GM23248 (cell line): ENCODE measurements around the gene GSTM1. TPM values are rescaled to one million over a fixed set of nuclear protein-coding genes. Genes with fewer than 3 reads are reported as not detected.
"Not testable (repeated sequence)": the region's sequence is repeated elsewhere in the genome, so short reads cannot be mapped to it uniquely, and the experiment has no call there.

Source experiments
- DNase-seq: peaks from one replicate; pipeline ENCODE4 v3.0.0-alpha.2; 2015
- H2AFZ ChIP-seq: fragments of 200-600 bp; sonication (generic); 2 replicates; pipeline ENCODE4 v1.6.1; 2016; ENCODE audit warnings: antibody characterized with exemption
- H3F3A ChIP-seq: fragments of 200-600 bp; sonication (generic); 2 replicates; pipeline ENCODE4 v1.6.1; 2016; ENCODE audit warnings: mild to moderate bottlenecking, antibody characterized with exemption, mixed run types; ENCODE audit not compliant: insufficient read depth
- H3K27ac ChIP-seq: fragments of 200-600 bp; sonication (generic); 2 replicates; pipeline ENCODE4 v1.5.1; 2016; ENCODE audit warnings: mild to moderate bottlenecking
- H3K27me3 ChIP-seq: fragments of 200-600 bp; sonication (generic); replicated peaks from 2 replicates; pipeline ENCODE4 v1.6.1; 2016; ENCODE audit warnings: mild to moderate bottlenecking; ENCODE audit not compliant: insufficient read depth
- H3K36me3 ChIP-seq: fragments of 200-600 bp; sonication (generic); 2 replicates; pipeline ENCODE4 v1.6.1; 2016; ENCODE audit warnings: low read depth, mild to moderate bottlenecking
- H3K4me1 ChIP-seq: fragments of 200-600 bp; sonication (generic); 2 replicates; pipeline ENCODE4 v1.6.1; 2016; ENCODE audit warnings: mild to moderate bottlenecking; ENCODE audit not compliant: insufficient read depth
- H3K4me2 ChIP-seq: fragments of 200-600 bp; sonication (generic); one replicate; pipeline ENCODE4 v1.6.1; 2016; ENCODE audit warnings: mild to moderate bottlenecking; ENCODE audit not compliant: unreplicated experiment
- H3K4me3 ChIP-seq: fragments of 200-600 bp; sonication (generic); 2 replicates; pipeline ENCODE4 v1.5.1; 2016; ENCODE audit warnings: mild to moderate bottlenecking
- H3K79me2 ChIP-seq: fragments of 200-600 bp; sonication (generic); 2 replicates; pipeline ENCODE4 v1.6.1; 2016; ENCODE audit warnings: mild to moderate bottlenecking; ENCODE audit not compliant: insufficient read depth
- H3K9ac ChIP-seq: fragments of 200-600 bp; sonication (generic); 2 replicates; pipeline ENCODE4 v1.6.1; 2016; ENCODE audit warnings: mild to moderate bottlenecking
- H3K9me2 ChIP-seq: fragments of 200-600 bp; sonication (generic); 2 replicates; pipeline ENCODE4 v1.6.1; 2016; ENCODE audit warnings: mixed run types, mild to moderate bottlenecking, moderate library complexity; ENCODE audit not compliant: insufficient read depth
- H3K9me3 ChIP-seq: fragments of 200-600 bp; sonication (generic); one replicate; pipeline ENCODE4 v1.6.1; 2017; ENCODE audit warnings: low read depth
- H4K20me1 ChIP-seq: fragments of 200-600 bp; sonication (generic); 2 replicates; pipeline ENCODE4 v1.6.0; 2016; ENCODE audit not compliant: insufficient read depth
- EZH2 ChIP-seq: fragments of 200-600 bp; sonication (generic); IDR thresholded peaks from 2 replicates; pipeline ENCODE4 v1.6.1; 2018; ENCODE audit warnings: antibody characterized with exemption, mild to moderate bottlenecking; ENCODE audit not compliant: insufficient read depth, poor library complexity, severe bottlenecking
- EZH2phosphoT487 ChIP-seq: fragments of 200-600 bp; sonication (generic); IDR thresholded peaks from 2 replicates; pipeline ENCODE4 v1.6.1; 2018; ENCODE audit warnings: antibody characterized with exemption, moderate library complexity, mild to moderate bottlenecking, low read depth; ENCODE audit not compliant: insufficient read depth
- WGBS, 2 experiments: methylation state at CpG; one replicate each; pipeline ENCODE4 v1.1.6; 2015 to 2017; ENCODE audit warnings: low lambda C conversion rate in 2 of 2, low coverage in 1 of 2; ENCODE audit errors: missing lambda C conversion rate in 2 of 2; 5-methylcytosine and 5-hydroxymethylcytosine counted together
- in situ Hi-C: fragments of 300-500 bp; cut with MboI; formaldehyde crosslinking; loops from 2 replicates; pipeline ENCODE4 v1.15.0; 2020
- polyA plus RNA-seq: library from polyadenylated mRNA; unstranded; fragments of >200 nt; fragmentation: Nextera tagmentation; extraction: Ambion mirVana; gene quantifications from 2 replicates; pipeline ENCODE4 v1.2.1, GENCODE V29; 2016
- total RNA-seq: library from RNA; depleted of rRNA; stranded (reverse); fragments of >200 nt; shearing (Covaris generic); gene quantifications from 2 replicates; pipeline ENCODE4 v1.2.3, GENCODE V29; 2014

GSTM1 gene
- total and polyA plus RNA-seq, 2 experiments from 2014 or later: not detected

DNA sequence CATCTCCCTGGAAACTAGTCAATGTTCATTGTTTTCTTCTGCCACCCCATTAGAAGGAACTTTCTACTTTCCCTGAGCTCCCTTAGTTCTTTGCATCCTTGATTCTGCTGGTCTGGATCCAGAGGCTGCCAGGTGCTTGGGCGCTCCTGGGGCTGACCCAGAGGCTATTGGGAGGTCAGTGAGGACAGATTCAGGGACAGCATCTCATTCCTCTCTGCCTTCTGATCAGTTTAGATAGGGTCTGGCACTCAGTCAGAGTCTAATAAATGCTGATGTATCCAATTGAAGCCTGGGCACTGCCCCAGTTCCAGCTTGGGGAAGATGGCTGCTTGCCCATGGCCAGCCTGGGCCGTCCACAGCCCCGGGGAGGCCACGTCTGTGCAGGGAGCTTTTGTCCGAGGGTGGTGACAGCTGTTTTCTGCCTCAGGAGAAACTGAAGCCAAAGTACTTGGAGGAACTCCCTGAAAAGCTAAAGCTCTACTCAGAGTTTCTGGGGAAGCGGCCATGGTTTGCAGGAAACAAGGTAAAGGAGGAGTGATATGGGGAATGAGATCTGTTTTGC, 2.3 kb downstream of the GSTM1 start:
- Histone ChIP-seq H3F3A (no peaks in the 10 kb centered on the region), H3K9me3 (no peaks in the 10 kb centered on the region), H2AFZ (no peak overlapping the region), H3K79me2 (no peaks in the 10 kb centered on the region), H3K9me2 (no peaks in the 10 kb centered on the region), H3K4me3 (no peak overlapping the region), H3K36me3 (no peaks in the 10 kb centered on the region), H4K20me1 (no peaks in the 10 kb centered on the region), H3K4me1 (no peaks in the 10 kb centered on the region), H3K9ac (no peak overlapping the region), H3K27ac (no peak overlapping the region), H3K4me2 (no peak overlapping the region), H3K27me3 (no peaks in the 10 kb centered on the region)
- WGBS, 2 experiments: no CpG with 5 or more reads among the region's 6 CpGs
- DNase-seq: no peak
- TF ChIP-seq EZH2 (no peak), EZH2phosphoT487 (no peak)
- in situ Hi-C loops: no loop called here

DNA sequence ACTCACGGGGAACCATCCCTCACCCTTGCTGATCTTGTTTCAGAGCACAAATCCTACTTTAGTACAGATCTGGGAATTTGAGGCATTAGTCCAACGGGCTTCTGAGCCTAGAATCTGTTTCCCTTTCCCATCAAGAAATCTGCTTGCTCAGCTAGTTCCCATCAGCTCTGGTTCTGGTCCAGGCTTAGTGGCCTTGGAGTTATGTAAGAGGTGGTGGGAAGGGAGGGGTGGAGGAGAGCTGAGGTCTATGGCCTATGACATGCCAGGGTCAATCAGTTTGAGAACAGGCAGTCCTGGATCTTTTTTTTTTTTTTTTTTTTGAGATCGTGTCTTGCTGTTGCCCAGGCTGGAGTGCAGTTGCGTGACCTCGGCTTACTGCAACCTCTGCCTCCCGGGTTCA, 4.1 kb downstream of the GSTM1 start:
- Histone ChIP-seq H3K9ac (no peak overlapping the region), H3K4me2 (no peak overlapping the region), H3K27me3 (no peaks in the 10 kb centered on the region), H3K27ac (no peak overlapping the region), H3K4me3 (no peak overlapping the region), H4K20me1 (no peaks in the 10 kb centered on the region), H2AFZ (no peak overlapping the region), H3K4me1 (no peaks in the 10 kb centered on the region), H3K9me2 (no peaks in the 10 kb centered on the region), H3K36me3 (no peaks in the 10 kb centered on the region), H3K9me3 (no peaks in the 10 kb centered on the region), H3F3A (no peaks in the 10 kb centered on the region), H3K79me2 (no peaks in the 10 kb centered on the region)
- in situ Hi-C loops: no loop called here
- WGBS, 2 experiments: no CpG with 5 or more reads among the region's 6 CpGs
- DNase-seq: no peak
- TF ChIP-seq EZH2phosphoT487 (no peak), EZH2 (no peak)

DNA sequence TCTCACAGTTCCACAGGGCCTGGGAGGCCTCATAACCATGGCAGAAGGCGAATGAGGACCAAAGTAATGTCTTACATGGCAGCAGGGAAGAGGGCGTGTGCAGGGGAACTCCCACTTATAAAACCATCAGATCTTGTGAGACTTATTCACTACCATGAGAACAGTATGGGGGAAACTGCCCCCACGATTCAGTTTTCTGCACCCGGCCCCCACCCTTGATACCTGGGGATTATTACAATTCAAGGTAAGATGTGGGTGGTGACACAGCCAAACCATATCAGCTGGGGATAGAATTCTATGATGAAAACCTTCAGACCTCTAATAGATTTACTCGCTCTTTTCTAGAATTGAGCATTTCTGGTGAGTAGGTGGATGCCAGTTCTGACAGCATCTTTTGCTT, 6.8 kb downstream of the GSTM1 start:
- DNase-seq, H3K4me3 ChIP-seq, H3K9me2 ChIP-seq, H2AFZ ChIP-seq, H3K4me2 ChIP-seq, H3K36me3 ChIP-seq, H3K4me1 ChIP-seq, H3K9me3 ChIP-seq, H3K27ac ChIP-seq, H3K9ac ChIP-seq, H3K79me2 ChIP-seq, in situ Hi-C loops, H3F3A ChIP-seq, H4K20me1 ChIP-seq, H3K27me3 ChIP-seq: not testable (repeated sequence)
- WGBS, 2 experiments: no CpG with 5 or more reads among the region's 5 CpGs

DNA sequence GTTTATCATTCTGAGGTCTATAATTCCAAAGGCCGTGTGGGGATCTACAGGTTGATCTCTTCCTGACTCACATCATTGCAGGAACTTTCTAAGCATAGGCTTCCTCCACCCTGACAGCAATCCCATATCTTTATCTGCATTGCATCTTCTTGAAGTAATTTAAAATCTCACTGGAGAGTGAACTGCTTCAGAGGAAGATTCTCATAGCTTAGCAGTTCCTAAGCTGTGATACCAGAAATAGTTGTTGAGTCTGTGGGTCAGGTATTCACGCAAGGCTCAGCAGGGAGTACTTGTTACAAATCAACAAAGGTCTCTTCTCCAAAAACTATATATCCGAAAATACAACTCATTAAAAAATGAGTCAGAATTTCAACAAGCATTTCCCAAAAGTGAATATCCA, 7.5 kb downstream of the GSTM1 start:
- H3K4me2 ChIP-seq, H4K20me1 ChIP-seq, H3K9ac ChIP-seq, H3K36me3 ChIP-seq, H3K27ac ChIP-seq, H3F3A ChIP-seq, DNase-seq, H3K4me3 ChIP-seq, H2AFZ ChIP-seq, H3K79me2 ChIP-seq, H3K9me3 ChIP-seq, H3K27me3 ChIP-seq, in situ Hi-C loops, H3K4me1 ChIP-seq, H3K9me2 ChIP-seq: not testable (repeated sequence)
- no CpG with 5 or more reads among the region's 3 CpGs for WGBS, 2 experiments

DNA sequence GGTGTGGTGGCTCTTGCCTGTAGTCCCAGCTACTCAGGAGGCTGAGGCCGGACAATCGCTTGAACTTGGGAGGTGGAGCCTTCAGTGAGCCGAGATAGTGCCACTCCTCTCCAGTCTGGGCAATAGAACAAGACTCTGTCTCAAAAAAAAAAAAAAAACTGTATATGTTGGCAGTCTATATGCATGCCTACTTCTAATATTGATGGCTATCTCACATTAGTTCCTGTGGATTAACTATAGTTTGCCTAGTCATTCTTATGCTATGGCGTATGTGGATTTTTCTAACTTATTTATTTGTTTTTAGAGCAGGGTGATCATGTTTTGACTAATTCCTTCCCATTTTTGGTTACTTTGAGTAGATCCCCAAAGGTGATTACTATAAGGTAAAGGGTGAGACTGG, 9.4 kb downstream of the GSTM1 start:
- H3F3A ChIP-seq: no peaks in the 10 kb centered on the region
- no peak overlapping the region for H3K27ac ChIP-seq
- H3K9me2 ChIP-seq: no peaks in the 10 kb centered on the region
- in situ Hi-C loops: no loop called here
- WGBS, 2 experiments: no CpG with 5 or more reads among the region's 4 CpGs
- H4K20me1 ChIP-seq: no peaks in the 10 kb centered on the region
- no peak for DNase-seq
- no peak overlapping the region for H3K9ac ChIP-seq
- H3K9me3 ChIP-seq: no peaks in the 10 kb centered on the region
- H3K79me2 ChIP-seq: no peaks in the 10 kb centered on the region
- no peak for TF ChIP-seq EZH2phosphoT487
- TF ChIP-seq EZH2: no peak
- no peak overlapping the region for H3K4me3 ChIP-seq
- H3K4me2 ChIP-seq: no peak overlapping the region
- no peaks in the 10 kb centered on the region for H3K36me3 ChIP-seq
- H2AFZ ChIP-seq: no peak overlapping the region
- H3K4me1 ChIP-seq: no peaks in the 10 kb centered on the region
- H3K27me3 ChIP-seq: no peaks in the 10 kb centered on the region

DNA sequence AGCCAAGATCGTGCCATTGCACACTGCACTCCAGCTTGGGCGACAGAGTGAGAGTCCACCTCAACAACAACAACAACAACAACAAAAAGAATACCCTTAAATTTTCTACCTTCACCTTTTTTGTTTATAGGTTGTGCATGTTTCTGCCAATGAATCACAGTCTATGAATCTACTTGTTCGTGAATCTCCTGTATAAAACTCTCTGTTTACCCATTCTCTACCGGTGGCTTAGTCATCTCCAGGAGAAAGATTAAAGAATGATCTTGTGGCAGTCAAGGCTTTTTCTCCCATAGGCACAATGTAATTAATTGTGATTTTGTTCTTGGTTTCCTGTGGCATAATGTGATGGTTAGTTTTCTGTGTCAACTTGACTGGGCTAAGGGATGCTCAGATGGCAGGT, 10.2 kb downstream of the GSTM1 start:
- H3K36me3 ChIP-seq, H3K4me3 ChIP-seq, H3K27me3 ChIP-seq, H3K27ac ChIP-seq, in situ Hi-C loops, H3K4me2 ChIP-seq, H3K4me1 ChIP-seq, H4K20me1 ChIP-seq, H3F3A ChIP-seq, H3K9me3 ChIP-seq, H2AFZ ChIP-seq, H3K9ac ChIP-seq, DNase-seq, H3K79me2 ChIP-seq, H3K9me2 ChIP-seq: not testable (repeated sequence)
- WGBS, 2 experiments: no CpG with 5 or more reads among the region's 4 CpGs

DNA sequence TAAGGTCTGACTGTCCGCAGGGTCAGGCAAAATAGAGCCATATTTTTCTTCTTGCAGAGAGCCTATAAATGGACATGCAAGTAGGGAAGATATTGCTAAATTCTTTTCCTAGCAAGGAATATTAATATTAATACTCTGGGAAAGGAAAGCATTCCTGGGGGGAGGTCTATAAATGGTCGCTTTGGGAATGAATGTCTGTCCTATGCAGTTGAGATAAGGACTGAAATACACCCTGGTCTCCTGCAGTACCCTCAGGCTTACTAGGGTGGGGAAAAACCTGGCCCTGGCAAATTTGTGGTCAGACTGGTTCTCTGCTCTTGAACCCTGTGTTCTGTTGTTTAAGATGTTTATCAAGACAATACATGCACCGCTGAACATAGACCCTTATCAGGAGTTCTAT, 15.3 kb downstream of the GSTM1 start:
- H2AFZ ChIP-seq, H4K20me1 ChIP-seq, H3F3A ChIP-seq, H3K4me2 ChIP-seq, in situ Hi-C loops, H3K4me1 ChIP-seq, DNase-seq, H3K9ac ChIP-seq, H3K27ac ChIP-seq, H3K9me2 ChIP-seq, H3K9me3 ChIP-seq, H3K36me3 ChIP-seq, H3K79me2 ChIP-seq, H3K4me3 ChIP-seq, H3K27me3 ChIP-seq: not testable (repeated sequence)
- 87 to 93% methylated on average over 3 of the region's 3 CpGs for WGBS, 2 experiments
